Endothelial cell of umbilical vein (primary cell): ENCODE measurements around the gene LYPD4. TPM values are rescaled to one million over a fixed set of nuclear protein-coding genes. Genes with fewer than 3 reads are reported as not detected.

ENCODE experiments used
- BruUV-seq: library from RNA; stranded (reverse); fragments of 400-500 nt; replicated peaks from 2 replicates; lab custom pipeline; 2021; lab: Mats Ljungman, UMichigan
- CTCF ChIA-PET: fragments of 300-600, 350-600 bp; sonication (Branson Sonifier 250); formaldehyde crosslinking; loops from one replicate; lab custom pipeline; 2021; ENCODE audit warnings: antibody characterized with exemption, inconsistent platforms; lab: Charles Lee
- POLR2A ChIA-PET: fragments of 300-600, 350-600 bp; sonication (Branson Sonifier 250); formaldehyde crosslinking; loops from one replicate; lab custom pipeline; 2021; ENCODE audit warnings: antibody characterized with exemption, inconsistent platforms; lab: Charles Lee
- DNase-seq: peaks from one replicate; pipeline ENCODE4 v3.0.0-alpha.2; 2011; ENCODE audit warnings: low read depth, low spot score
- FAIRE-seq: peaks from 2 replicates; lab custom pipeline; 2011; peaks lifted over from hg19 to GRCh38; lab: Jason Lieb, UNC
- H2AFZ ChIP-seq: 2 replicates; pipeline ENCODE4 v1.6.0; 2012; ENCODE audit warnings: low read depth, low read length, control low read depth, inconsistent platforms
- H3K27ac ChIP-seq: 2 replicates; pipeline ENCODE4 v1.5.1; 2011; ENCODE audit warnings: low read depth, mild to moderate bottlenecking, control low read depth, low read length, moderate library complexity; ENCODE audit not compliant: insufficient read depth
- H3K27me3 ChIP-seq, 2 experiments: 2 replicates each; pipeline versions ENCODE4 v1.6.0 to v1.6.1; 2011; ENCODE audit warnings: low read length in 2 of 2, mixed read lengths in 1 of 2; ENCODE audit not compliant: control insufficient read depth in 2 of 2, insufficient read depth in 2 of 2
- H3K36me3 ChIP-seq, 2 experiments: 2 replicates in 1 of 2; 3 replicates in 1 of 2; pipeline ENCODE4 v1.5.1; 2011; ENCODE audit warnings: low read length in 2 of 2, mild to moderate bottlenecking in 1 of 2, moderate library complexity in 1 of 2; ENCODE audit not compliant: control insufficient read depth in 2 of 2, insufficient read depth in 2 of 2; ENCODE audit errors: extremely low read depth in 1 of 2
- H3K4me1 ChIP-seq: 3 replicates; pipeline ENCODE4 v1.5.1; 2011; ENCODE audit warnings: mild to moderate bottlenecking, low read length; ENCODE audit not compliant: control insufficient read depth, insufficient read depth; ENCODE audit errors: extremely low read depth
- H3K4me2 ChIP-seq: 2 replicates; pipeline ENCODE4 v1.6.1; 2011; ENCODE audit warnings: low read length, control low read depth, mixed read lengths; ENCODE audit not compliant: insufficient read depth
- H3K4me3 ChIP-seq, 3 experiments: fragments of 200-600 bp in 1 of 3; sonication (generic), shearing (Covaris generic) in 1 of 3; replicated peaks in 1 of 3; 2 replicates each; pipeline ENCODE4 v1.5.1; 2011 to 2016; ENCODE audit warnings: control low read depth in 3 of 3, low read length in 3 of 3, mild to moderate bottlenecking in 2 of 3, inconsistent platforms in 1 of 3, low read depth in 1 of 3, moderate library complexity in 1 of 3; ENCODE audit not compliant: insufficient read depth in 1 of 3
- H3K79me2 ChIP-seq: 2 replicates; pipeline ENCODE4 v1.6.0; 2012; ENCODE audit warnings: low read length, inconsistent platforms; ENCODE audit not compliant: control insufficient read depth, insufficient read depth
- H3K9ac ChIP-seq: replicated peaks from 2 replicates; pipeline ENCODE3; 2011; ENCODE audit warnings: low read length, control low read depth; ENCODE audit not compliant: insufficient read depth; ENCODE audit errors: extremely low read depth
- H3K9me1 ChIP-seq: replicated peaks from 3 replicates; pipeline ENCODE4 v1.6.0; 2011; ENCODE audit warnings: mild to moderate bottlenecking, low read length; ENCODE audit not compliant: control insufficient read depth, insufficient read depth; ENCODE audit errors: extremely low read depth
- H3K9me3 ChIP-seq: replicated peaks from 2 replicates; pipeline ENCODE4 v1.5.1; 2012; ENCODE audit warnings: low read length, inconsistent platforms; ENCODE audit not compliant: control insufficient read depth, insufficient read depth
- H4K20me1 ChIP-seq: replicated peaks from 2 replicates; pipeline ENCODE3; 2011; ENCODE audit warnings: mild to moderate bottlenecking, low read length; ENCODE audit not compliant: control insufficient read depth, insufficient read depth; ENCODE audit errors: extremely low read depth
- EZH2 ChIP-seq: IDR thresholded peaks from 2 replicates; pipeline ENCODE4 v1.6.1; 2012; ENCODE audit warnings: borderline replicate concordance, low read depth, mild to moderate bottlenecking, moderate library complexity, low read length, inconsistent platforms; ENCODE audit not compliant: severe bottlenecking
- FOS ChIP-seq: IDR thresholded peaks from 2 replicates; pipeline ENCODE4 v1.6.1; 2011; ENCODE audit warnings: mild to moderate bottlenecking, low read length, moderate library complexity, borderline replicate concordance; ENCODE audit not compliant: insufficient read depth
- GATA2 ChIP-seq: IDR thresholded peaks from 2 replicates; pipeline ENCODE4 v1.7.0; 2011; ENCODE audit warnings: low read depth, mild to moderate bottlenecking, moderate library complexity, mixed read lengths, low read length; ENCODE audit not compliant: insufficient read length, insufficient read depth
- JUN ChIP-seq: IDR thresholded peaks from 2 replicates; pipeline ENCODE4 v1.6.1; 2011; ENCODE audit warnings: borderline replicate concordance, low read depth; ENCODE audit not compliant: insufficient read length, insufficient read depth
- MYC ChIP-seq: IDR thresholded peaks from one replicate; pipeline ENCODE4 v1.6.1; 2011; ENCODE audit warnings: mild to moderate bottlenecking, low read depth, low read length
- POLR2A ChIP-seq: IDR thresholded peaks from 2 replicates; pipeline ENCODE4 v1.6.1; 2012; ENCODE audit warnings: low read depth, mild to moderate bottlenecking, control low read depth, low read length
- POLR2AphosphoS5 ChIP-seq: IDR thresholded peaks from 2 replicates; pipeline ENCODE4 v1.6.1; 2012; ENCODE audit warnings: low read depth, mild to moderate bottlenecking, control low read depth, low read length, moderate library complexity; ENCODE audit not compliant: insufficient read depth
- dilution Hi-C: fragments of 300-500 bp; cut with MboI; formaldehyde crosslinking; loops from one replicate; pipeline ENCODE4 v1.15.0; 2019; ENCODE audit warnings: low sequenced_read_pairs; ENCODE audit not compliant: extremely low pct_ligation_motif_present
- intact Hi-C: fragments of 100-400 bp; cut with micrococcal nuclease; formaldehyde crosslinking; loops from one replicate; pipeline ENCODE4 v1.10.0; 2022
- polyA plus RNA-seq, 4 experiments: library from polyadenylated mRNA; depleted of rRNA in 3 of 4; stranded (reverse) in 3 of 4; unstranded in 1 of 4; fragments of >200 nt; gene quantifications; 2 replicates each; pipeline versions ENCODE4 v1.2.1 to v1.2.3, GENCODE V29; 2011 to 2012; ENCODE audit warnings: missing spikeins in 1 of 4
- total RNA-seq: library from RNA; stranded (reverse); gene quantifications from 2 replicates; pipeline ENCODE4 v1.2.3, GENCODE V29; 2021
- TF ChIP-seq, protein P1 (sequence below), 2 donors: IDR thresholded peaks; 1 replicate in 1 of 2; 2 replicates in 1 of 2; pipeline ENCODE4 v1.5.1; 2011; ENCODE audit warnings: low read length in 2 of 2, mild to moderate bottlenecking in 2 of 2, moderate library complexity in 2 of 2, control low read depth in 1 of 2, inconsistent platforms in 1 of 2, low read depth in 1 of 2; ENCODE audit not compliant: insufficient read depth in 1 of 2; ENCODE audit errors: extremely low read depth in 1 of 2
- TF ChIP-seq, protein P2 (sequence below): IDR thresholded peaks from 2 replicates; pipeline ENCODE4 v1.6.1; 2011; ENCODE audit not compliant: insufficient read depth, insufficient read length

Gene LYPD4
- total and polyA plus RNA-seq, 2 donors (not counting 3 experiments of a cell fraction or from before 2014, with no cell fraction given) = not detected

DNA sequence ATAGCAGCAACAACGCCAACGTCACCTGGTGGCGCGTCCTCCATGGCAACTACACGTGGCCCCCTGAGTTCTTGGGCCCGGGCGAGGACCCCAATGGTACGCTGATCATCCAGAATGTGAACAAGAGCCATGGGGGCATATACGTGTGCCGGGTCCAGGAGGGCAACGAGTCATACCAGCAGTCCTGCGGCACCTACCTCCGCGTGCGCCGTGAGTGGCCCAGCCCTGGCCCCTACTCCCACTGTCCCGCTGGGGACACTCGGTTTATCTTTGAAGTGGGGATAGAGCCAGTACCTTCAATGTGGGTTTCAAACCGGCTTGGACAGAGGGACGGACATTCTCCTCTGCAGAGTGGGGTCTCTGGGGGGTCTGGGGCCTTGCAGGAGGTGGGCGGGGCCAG lies 34.6 kb upstream of the LYPD4 start:
- no peak for FAIRE-seq
- intact Hi-C loops = no loop called here
- POLR2A ChIA-PET = no interaction called here

More for the DNA sequence above, 34.6 kb upstream of the LYPD4 start:
- Histone ChIP-seq H3K4me3 (no peak overlapping the region), H3K4me2 (no peak overlapping the region), H3K9me3 (no peaks in the 10 kb centered on the region), H3K36me3 (no peaks in the 10 kb centered on the region), H3K9ac (no peak overlapping the region), H4K20me1 (no peaks in the 10 kb centered on the region), H2AFZ (no peak overlapping the region), H3K27me3 (no peaks in the 10 kb centered on the region), H3K9me1 (no peaks in the 10 kb centered on the region), H3K79me2 (no peaks in the 10 kb centered on the region), H3K4me1 (peaks cover 4% of the 10 kb centered on the region), H3K27ac (no peak overlapping the region)
- dilution Hi-C loops = no loop called here
- CTCF ChIA-PET = no interaction called here
- no peak for TF ChIP-seq POLR2A
- TF ChIP-seq FOS = no peak
- TF ChIP-seq GATA2 = no peak
- TF ChIP-seq, protein P1, sequence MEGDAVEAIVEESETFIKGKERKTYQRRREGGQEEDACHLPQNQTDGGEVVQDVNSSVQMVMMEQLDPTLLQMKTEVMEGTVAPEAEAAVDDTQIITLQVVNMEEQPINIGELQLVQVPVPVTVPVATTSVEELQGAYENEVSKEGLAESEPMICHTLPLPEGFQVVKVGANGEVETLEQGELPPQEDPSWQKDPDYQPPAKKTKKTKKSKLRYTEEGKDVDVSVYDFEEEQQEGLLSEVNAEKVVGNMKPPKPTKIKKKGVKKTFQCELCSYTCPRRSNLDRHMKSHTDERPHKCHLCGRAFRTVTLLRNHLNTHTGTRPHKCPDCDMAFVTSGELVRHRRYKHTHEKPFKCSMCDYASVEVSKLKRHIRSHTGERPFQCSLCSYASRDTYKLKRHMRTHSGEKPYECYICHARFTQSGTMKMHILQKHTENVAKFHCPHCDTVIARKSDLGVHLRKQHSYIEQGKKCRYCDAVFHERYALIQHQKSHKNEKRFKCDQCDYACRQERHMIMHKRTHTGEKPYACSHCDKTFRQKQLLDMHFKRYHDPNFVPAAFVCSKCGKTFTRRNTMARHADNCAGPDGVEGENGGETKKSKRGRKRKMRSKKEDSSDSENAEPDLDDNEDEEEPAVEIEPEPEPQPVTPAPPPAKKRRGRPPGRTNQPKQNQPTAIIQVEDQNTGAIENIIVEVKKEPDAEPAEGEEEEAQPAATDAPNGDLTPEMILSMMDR (IDR thresholded peaks at IDR 0.05; ENCODE audit: extremely low read depth in 1 of 2, insufficient read depth in 1 of 2, low read depth in 1 of 2, low read length in 2 of 2) = no peak
- TF ChIP-seq, protein P2, sequence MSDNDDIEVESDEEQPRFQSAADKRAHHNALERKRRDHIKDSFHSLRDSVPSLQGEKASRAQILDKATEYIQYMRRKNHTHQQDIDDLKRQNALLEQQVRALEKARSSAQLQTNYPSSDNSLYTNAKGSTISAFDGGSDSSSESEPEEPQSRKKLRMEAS = no peak
- TF ChIP-seq JUN = no peak
- TF ChIP-seq POLR2AphosphoS5 = no peak
- TF ChIP-seq EZH2 = no peak
- TF ChIP-seq MYC = no peak
- no peak for DNase-seq
- BruUV-seq = no TSS peak
